IMR-90 (cell line): ENCODE results near the gene SRP19. TPM values are rescaled to one million over a fixed set of nuclear protein-coding genes. Genes with fewer than 3 reads are reported as not detected.

Experiments
- ATAC-seq: fragments of 200-7000 bp; cut with Tn5 transposase; 2 replicates; pipeline ENCODE4 v1.9.1; 2020; ENCODE audit warnings: low read depth, mild to moderate bottlenecking, moderate library complexity
- BruUV-seq: library from RNA; stranded (reverse); fragments of 400-500 nt; replicated peaks from 2 replicates; lab custom pipeline; 2021; lab: Mats Ljungman, UMichigan
- CTCF ChIA-PET: fragments of 300-600 bp; formaldehyde crosslinking; extraction: SDS; loops from one replicate; lab custom pipeline; 2021; ENCODE audit warnings: antibody characterized with exemption; lab: Yijun Ruan, JAX
- POLR2A ChIA-PET: fragments of 300-600 bp; sonication (Branson Sonifier 250); formaldehyde crosslinking; loops from one replicate; lab custom pipeline; 2022; ENCODE audit warnings: antibody characterized with exemption; ENCODE audit not compliant: unreplicated experiment; lab: Charles Lee
- DNase-seq: peaks from one replicate; pipeline ENCODE4 v3.0.0; 2013
- H2AFZ ChIP-seq: replicated peaks from 2 replicates; pipeline ENCODE3; 2013; ENCODE audit warnings: low read length, mild to moderate bottlenecking; ENCODE audit not compliant: poor library complexity
- H2AK5ac ChIP-seq: 2 replicates; pipeline ENCODE4 v1.6.1; 2013; ENCODE audit warnings: low read depth, low read length, inconsistent platforms
- H2AK9ac ChIP-seq: replicated peaks from 2 replicates; pipeline ENCODE3; 2013; ENCODE audit warnings: mild to moderate bottlenecking, low read depth, low read length, moderate library complexity; ENCODE audit not compliant: poor library complexity
- H2BK120ac ChIP-seq: 2 replicates; pipeline ENCODE4 v1.6.1; 2013; ENCODE audit warnings: low read depth, low read length, inconsistent platforms
- H2BK15ac ChIP-seq: 3 replicates; pipeline ENCODE4 v1.6.1; 2013; ENCODE audit warnings: low read depth, low read length, inconsistent platforms
- H2BK20ac ChIP-seq: 2 replicates; pipeline ENCODE4 v1.6.1; 2013; ENCODE audit warnings: low read depth, mild to moderate bottlenecking, inconsistent platforms, low read length, moderate library complexity
- H2BK5ac ChIP-seq: 2 replicates; pipeline ENCODE4 v1.6.1; 2013; ENCODE audit warnings: mild to moderate bottlenecking, low read depth, low read length, inconsistent platforms; ENCODE audit not compliant: poor library complexity, severe bottlenecking
- H3K14ac ChIP-seq: replicated peaks from 2 replicates; pipeline ENCODE4 v1.6.1; 2013; ENCODE audit warnings: low read depth, low read length, inconsistent platforms
- H3K18ac ChIP-seq: 2 replicates; pipeline ENCODE4 v1.6.1; 2013; ENCODE audit warnings: low read depth, low read length, control low read depth
- H3K23ac ChIP-seq: 2 replicates; pipeline ENCODE4 v1.6.1; 2013; ENCODE audit warnings: low read depth, low read length, inconsistent platforms
- H3K27ac ChIP-seq: 2 replicates; pipeline ENCODE4 v1.5.1; 2013; ENCODE audit warnings: mild to moderate bottlenecking, control low read depth, low read length; ENCODE audit not compliant: insufficient read depth
- H3K27me3 ChIP-seq: 2 replicates; pipeline ENCODE4 v1.6.1; 2013; ENCODE audit warnings: low read length; ENCODE audit not compliant: control insufficient read depth, insufficient read depth
- H3K36me3 ChIP-seq: 2 replicates; pipeline ENCODE4 v1.6.1; 2013; ENCODE audit warnings: low read length, mixed read lengths; ENCODE audit not compliant: control insufficient read depth, insufficient read depth
- H3K4ac ChIP-seq: 2 replicates; pipeline ENCODE4 v1.6.1; 2013; ENCODE audit warnings: low read depth, low read length, inconsistent platforms
- H3K4me1 ChIP-seq: 2 replicates; pipeline ENCODE4 v1.6.1; 2013; ENCODE audit warnings: low read length, mixed read lengths; ENCODE audit not compliant: control insufficient read depth, insufficient read depth
- H3K4me2 ChIP-seq: 2 replicates; pipeline ENCODE4 v1.6.1; 2013; ENCODE audit warnings: low read depth, mild to moderate bottlenecking, control low read depth, low read length, moderate library complexity
- H3K4me3 ChIP-seq: 2 replicates; pipeline ENCODE4 v1.5.1; 2013; ENCODE audit warnings: low read depth, mild to moderate bottlenecking, control low read depth, low read length, moderate library complexity; ENCODE audit not compliant: insufficient read depth
- H3K56ac ChIP-seq: 2 replicates; pipeline ENCODE4 v1.6.1; 2013; ENCODE audit warnings: low read length, inconsistent platforms; ENCODE audit not compliant: insufficient read depth; ENCODE audit errors: extremely low read depth
- H3K79me1 ChIP-seq, 2 experiments: 2 replicates each; pipeline ENCODE4 v1.6.1; 2013; ENCODE audit warnings: low read length in 2 of 2, inconsistent platforms in 1 of 2, low read depth in 1 of 2
- H3K9ac ChIP-seq: 2 replicates; pipeline ENCODE4 v1.6.1; 2013; ENCODE audit warnings: low read depth, low read length, control low read depth
- H3K9me1 ChIP-seq: 2 replicates; pipeline ENCODE4 v1.6.1; 2013; ENCODE audit warnings: low read length, inconsistent platforms; ENCODE audit not compliant: insufficient read depth
- H3K9me3 ChIP-seq: 2 replicates; pipeline ENCODE4 v1.6.1; 2013; ENCODE audit warnings: low read length; ENCODE audit not compliant: control insufficient read depth, insufficient read depth
- H4K20me1 ChIP-seq: 2 replicates; pipeline ENCODE4 v1.6.1; 2013; ENCODE audit warnings: low read length, inconsistent platforms; ENCODE audit not compliant: insufficient read depth
- H4K5ac ChIP-seq: 2 replicates; pipeline ENCODE4 v1.6.1; 2013; ENCODE audit warnings: mild to moderate bottlenecking, low read depth, low read length, control low read depth
- H4K8ac ChIP-seq, 2 experiments: 2 replicates each; pipeline ENCODE4 v1.6.1; 2013; ENCODE audit warnings: low read depth in 2 of 2, low read length in 2 of 2, control low read depth in 1 of 2, inconsistent platforms in 1 of 2
- H4K91ac ChIP-seq: 2 replicates; pipeline ENCODE4 v1.6.1; 2013; ENCODE audit warnings: low read depth, low read length, inconsistent platforms; ENCODE audit not compliant: insufficient read depth
- CEBPB ChIP-seq: IDR thresholded peaks from 2 replicates; pipeline ENCODE4 v1.6.1; 2012; ENCODE audit warnings: low read depth, low read length, improper control_type of control experiment
- MAFK ChIP-seq: IDR thresholded peaks from 2 replicates; pipeline ENCODE4 v1.6.1; 2012; ENCODE audit warnings: low read depth, low read length, improper control_type of control experiment
- NFE2L2 ChIP-seq: fragments of 150-350 bp; IDR thresholded peaks from 2 replicates; pipeline ENCODE4 v1.6.1; 2016; ENCODE audit warnings: low read depth, mild to moderate bottlenecking, low read length
- RFX5 ChIP-seq: IDR thresholded peaks from 2 replicates; pipeline ENCODE4 v1.8.0; 2012; ENCODE audit warnings: low read depth, mild to moderate bottlenecking, low read length, moderate library complexity
- WGBS, 2 experiments: methylation state at CpG; one replicate each; pipeline versions ENCODE4 v1.1.5 to v1.1.7; 2013; ENCODE audit warnings: missing lambda C conversion rate in 2 of 2; ENCODE audit not compliant: insufficient read length in 1 of 2; ENCODE audit errors: extremely low coverage in 2 of 2; 5-methylcytosine and 5-hydroxymethylcytosine counted together
- dilution Hi-C: fragments of 300-500 bp; cut with HindIII; formaldehyde crosslinking; loops from one replicate; pipeline ENCODE4 v1.14.3; 2018; ENCODE audit warnings: low sequenced_read_pairs; ENCODE audit not compliant: unreplicated experiment
- in situ Hi-C: fragments of 300-500 bp; cut with MboI; formaldehyde crosslinking; loops from 3 replicates; pipeline ENCODE4 v1.14.3; 2019; ENCODE audit warnings: low sequenced_read_pairs, inconsistent platforms, mixed read lengths
- intact Hi-C: fragments of 100-400 bp; cut with micrococcal nuclease; formaldehyde crosslinking; loops from 2 replicates; pipeline ENCODE4 v1.10.0; 2022
- polyA plus RNA-seq, 3 experiments: library from polyadenylated mRNA; depleted of rRNA; stranded (reverse); fragments of >200 nt; gene quantifications; 2 replicates each; pipeline ENCODE4 v1.2.3, GENCODE V29; 2012; ENCODE audit warnings: low replicate concordance in 1 of 3
- total RNA-seq: library from RNA; depleted of rRNA; stranded (reverse); fragments of >200 nt; gene quantifications from 2 replicates; pipeline ENCODE4 v1.2.3, GENCODE V29; 2012

Gene SRP19
- total and polyA plus RNA-seq, 2 of the 4 experiments (the other 2 are of a cell fraction): 10.0 to 61.5 TPM

GRCh38 chr5:112885001-112885400, 23.9 kb downstream of the SRP19 start:
- ATAC-seq (no peak), DNase-seq (no peak)
- Histone ChIP-seq H2BK5ac (no peak overlapping the region), H2BK120ac (no peak overlapping the region), H3K27ac (no peak overlapping the region), H4K5ac (no peak overlapping the region), H3K9me1 (peaks cover 17% of the 10 kb centered on the region; the same call in 1 of the 2 replicates), H3K23ac (no peak overlapping the region), H3K4ac (no peak overlapping the region), H3K27me3 (no peaks in the 10 kb centered on the region), H3K79me1 (peaks cover 26 to 56% of the 10 kb centered on the region in 2 experiments; a peak in 3 of 4 replicates), H2BK15ac (no peak overlapping the region), H3K14ac (no peak overlapping the region), H2AK9ac (no peak overlapping the region), H3K36me3 (peaks cover 50% of the 10 kb centered on the region), H4K8ac (no peak overlapping the region), H3K56ac (no peak overlapping the region), H2BK20ac (no peak overlapping the region), H3K4me3 (no peak overlapping the region), H3K9ac (no peak overlapping the region), H2AFZ (no peak overlapping the region), H4K91ac (no peak overlapping the region), H3K4me2 (no peak overlapping the region), H3K4me1 (no peaks in the 10 kb centered on the region), H3K9me3 (no peaks in the 10 kb centered on the region), H2AK5ac (no peak overlapping the region), H3K18ac (no peak overlapping the region), H4K20me1 (peaks cover 19% of the 10 kb centered on the region; the same call in 1 of the 2 replicates)
- dilution Hi-C loops: no loop called here
- intact Hi-C loops: no loop called here
- no TSS peak for BruUV-seq
- in situ Hi-C loops: no loop called here
- ChIA-PET POLR2A (no interaction called here), CTCF (no interaction called here)
- 67% methylated on average over 1 of the region's 3 CpGs; no CpG with 5 or more reads in 1 of the 2 experiments for WGBS, 2 experiments
- TF ChIP-seq MAFK (no peak), RFX5 (no peak), CEBPB (no peak), NFE2L2 (no peak)
